Stimulated activated CD4-positive, alpha-beta T cell treated with anti-CD3 and anti-CD28 coated beads, TNF-alpha, amount 100 ng/mL, for 1 hour (primary cell): ENCODE data around the gene SMAD4.
"Not testable (repeated sequence)": the region's sequence is repeated elsewhere in the genome, so short reads cannot be mapped to it uniquely, and the experiment has no call there.

ENCODE experiments used
- DNase-seq, 3 donors: peaks; one replicate each; pipeline ENCODE4 v3.0.0-alpha.2; 2020; ENCODE audit warnings: low read depth in 3 of 3, low spot score in 1 of 3

SMAD4 gene

DNA sequence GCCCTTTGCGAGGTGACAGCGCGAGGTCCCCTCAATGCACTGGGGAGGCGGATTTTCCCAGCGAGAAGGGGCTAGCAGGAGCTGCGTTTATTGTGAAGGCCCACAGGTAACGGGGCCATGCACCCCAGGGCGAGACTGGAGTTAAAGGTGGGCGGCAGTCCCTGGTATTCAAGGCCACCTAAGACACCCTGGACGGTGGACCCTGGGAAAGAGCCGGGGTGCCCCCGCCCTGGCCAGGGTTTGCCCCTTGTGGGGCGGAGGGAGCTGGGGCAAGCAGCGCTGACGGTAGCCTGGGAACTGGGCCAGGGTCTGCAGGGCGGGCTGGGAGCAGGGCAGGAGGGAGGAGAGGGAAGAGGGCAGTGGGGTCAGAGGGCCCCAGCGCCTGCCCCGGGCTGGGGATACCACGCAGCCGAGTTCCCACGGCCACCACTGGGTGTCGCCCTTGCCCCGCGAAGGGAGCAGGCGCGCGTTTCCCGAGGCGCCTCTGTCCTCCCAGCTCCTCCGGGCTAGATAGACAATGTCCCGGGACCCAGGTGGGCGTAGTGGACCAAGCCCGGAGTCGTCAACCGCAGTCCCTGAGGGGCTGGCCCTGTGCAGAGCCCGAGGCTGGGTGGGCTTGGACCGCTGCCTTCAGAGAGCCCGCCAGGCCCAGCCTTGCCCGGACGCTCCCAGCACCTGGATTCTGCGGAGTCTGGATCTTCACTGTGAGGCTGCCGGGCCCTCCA lies 80.2 kb downstream of the SMAD4 start:
- DNase-seq, result peak; percentile 21 to 74 (median 36)

DNA sequence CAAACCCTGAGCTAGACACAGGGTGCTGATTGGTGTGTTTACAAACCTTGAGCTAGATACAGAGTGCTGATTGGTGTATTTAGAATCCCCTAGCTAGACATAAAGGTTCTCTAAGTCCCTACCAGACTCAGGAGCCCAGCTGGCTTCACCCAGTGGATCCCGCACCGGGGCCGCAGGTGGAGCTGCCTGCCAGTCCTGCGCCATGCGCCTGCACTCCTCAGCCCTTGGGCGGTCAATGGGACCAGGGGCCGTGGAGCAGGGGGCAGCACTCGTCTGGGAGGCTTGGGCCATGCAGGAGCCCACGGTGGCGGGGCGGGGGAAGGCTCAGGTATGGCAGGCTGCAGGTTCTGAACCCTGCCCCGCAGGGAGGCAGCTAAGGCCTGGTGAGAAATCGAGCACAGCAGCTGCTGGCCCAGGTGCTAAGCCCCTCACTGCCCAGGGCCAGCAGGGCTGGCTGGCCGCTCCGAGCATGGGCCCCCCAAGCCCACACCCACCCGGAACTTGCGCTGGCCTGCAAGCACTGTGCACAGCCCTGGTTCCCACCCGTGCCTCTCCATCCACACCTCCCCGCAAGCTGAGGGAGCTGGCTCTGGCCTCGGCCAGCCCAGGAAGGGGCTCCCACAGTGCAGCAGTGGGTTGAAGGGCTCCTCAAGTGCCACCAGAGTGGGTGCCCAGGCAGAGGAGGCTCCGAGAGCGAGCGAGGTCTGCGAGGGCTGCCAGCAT lies 81.8 kb downstream of the SMAD4 start:
- not testable (repeated sequence) for DNase-seq

DNA sequence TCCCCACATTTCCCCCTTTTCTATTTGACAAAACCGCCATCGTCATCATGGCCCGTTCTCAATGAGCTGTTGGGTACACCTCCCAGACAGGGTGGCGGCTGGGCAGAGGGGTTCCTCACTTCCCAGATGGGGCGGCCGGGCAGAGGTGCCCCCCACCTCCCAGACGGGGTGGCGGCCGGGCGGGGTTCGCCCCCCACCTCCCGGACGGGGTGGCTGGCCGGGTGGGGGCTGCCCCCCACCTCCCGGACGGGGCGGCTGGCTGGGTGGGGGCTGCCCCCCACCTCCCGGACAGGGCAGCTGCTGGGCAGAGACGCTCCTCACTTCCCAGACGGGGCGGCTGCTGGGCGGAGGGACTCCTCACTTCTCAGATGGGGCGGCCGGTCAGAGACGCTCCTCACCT lies 87.0 kb downstream of the SMAD4 start:
- not testable (repeated sequence) for DNase-seq

DNA sequence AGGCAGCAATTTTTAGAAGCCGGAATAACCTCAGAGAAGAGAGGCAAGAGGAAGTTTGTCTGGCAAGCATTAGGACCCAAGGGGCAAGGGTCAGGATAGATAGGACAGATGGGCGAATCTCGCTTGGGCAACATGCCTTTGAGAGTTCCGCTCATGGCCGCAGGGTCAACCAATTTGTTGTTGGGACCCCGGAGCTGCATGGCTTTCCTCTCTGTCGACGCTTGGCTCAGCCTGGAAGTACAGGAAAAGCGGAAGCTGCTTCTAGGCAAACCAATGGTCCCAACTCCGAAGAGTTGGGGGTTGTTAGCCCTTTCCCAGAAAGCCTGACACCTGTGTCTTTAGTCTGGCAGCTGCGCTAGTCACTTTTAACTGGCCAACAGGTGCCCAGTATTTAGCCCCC lies 89.5 kb downstream of the SMAD4 start:
- not testable (repeated sequence) for DNase-seq

DNA sequence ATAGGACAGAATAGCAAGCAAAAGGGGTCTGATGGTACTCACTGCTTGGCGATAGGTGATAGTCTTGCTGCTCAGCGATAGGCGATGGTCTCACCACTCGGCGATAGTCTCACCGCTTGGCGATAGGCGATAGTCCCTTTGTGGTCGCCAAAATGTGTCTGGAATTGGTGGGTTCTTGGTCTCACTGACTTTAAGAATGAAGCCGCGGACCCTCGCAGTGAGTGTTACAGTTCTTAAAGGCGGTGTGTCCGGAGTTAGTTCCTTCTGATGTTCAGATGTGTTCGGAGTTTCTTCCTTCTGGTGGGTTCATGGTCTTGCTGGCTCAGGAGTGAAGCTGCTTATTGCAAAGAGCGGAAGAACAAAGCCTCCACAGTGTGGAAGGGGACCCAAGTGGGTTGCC lies 90.0 kb downstream of the SMAD4 start:
- DNase-seq, result not testable (repeated sequence)

DNA sequence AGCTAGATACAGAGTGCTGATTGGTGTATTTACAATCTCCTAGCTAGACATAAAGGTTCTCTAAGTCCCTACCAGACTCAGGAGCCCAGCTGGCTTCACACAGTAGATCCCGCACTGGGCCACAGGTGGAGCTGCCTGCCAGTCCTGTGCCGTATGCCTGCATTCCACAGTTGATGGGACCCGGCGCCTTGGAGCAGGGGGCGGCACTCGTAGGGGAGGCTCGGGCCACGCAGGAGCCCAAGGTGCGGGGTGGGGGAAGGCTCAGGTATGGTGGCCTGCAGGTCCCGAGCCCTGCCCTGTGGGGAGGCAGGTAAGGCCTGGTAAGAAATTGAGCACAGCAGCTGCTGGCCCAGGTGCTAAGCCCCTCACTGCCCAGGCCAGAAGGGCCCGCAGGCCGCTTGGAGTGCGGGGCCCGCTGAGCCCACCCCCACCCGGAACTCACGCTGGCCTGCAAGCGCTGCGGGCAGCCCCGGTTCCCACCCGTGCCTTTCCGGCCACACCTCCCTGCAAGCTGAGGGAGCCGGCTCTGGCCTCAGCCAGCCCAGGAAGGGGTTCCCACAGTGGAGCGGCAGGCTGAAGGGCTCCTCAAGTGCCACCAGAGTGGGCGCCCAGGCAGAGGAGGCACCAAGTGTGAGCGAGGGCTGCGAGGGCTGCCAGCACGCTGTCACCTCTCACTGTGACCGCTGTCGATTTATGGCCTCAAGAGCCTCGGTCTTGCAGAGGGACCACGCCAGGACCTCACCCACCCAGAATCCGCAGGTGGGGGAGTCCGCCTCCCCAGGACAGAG lies 91.0 kb downstream of the SMAD4 start:
- no peak for DNase-seq

DNA sequence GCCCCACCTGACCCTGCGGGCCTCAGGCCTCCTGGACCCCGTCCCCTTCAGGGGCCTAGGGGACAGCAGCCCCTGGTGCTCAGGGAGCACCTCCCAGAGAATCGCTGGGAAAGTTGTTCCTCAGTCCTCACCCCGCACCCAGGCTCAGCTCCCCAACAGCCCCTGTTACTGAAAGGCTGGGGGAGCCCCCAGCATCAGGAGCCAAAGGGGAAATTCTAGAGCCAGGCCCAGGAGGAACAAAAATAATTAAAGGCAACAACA lies 91.5 kb downstream of the SMAD4 start:
- DNase-seq, result no peak

DNA sequence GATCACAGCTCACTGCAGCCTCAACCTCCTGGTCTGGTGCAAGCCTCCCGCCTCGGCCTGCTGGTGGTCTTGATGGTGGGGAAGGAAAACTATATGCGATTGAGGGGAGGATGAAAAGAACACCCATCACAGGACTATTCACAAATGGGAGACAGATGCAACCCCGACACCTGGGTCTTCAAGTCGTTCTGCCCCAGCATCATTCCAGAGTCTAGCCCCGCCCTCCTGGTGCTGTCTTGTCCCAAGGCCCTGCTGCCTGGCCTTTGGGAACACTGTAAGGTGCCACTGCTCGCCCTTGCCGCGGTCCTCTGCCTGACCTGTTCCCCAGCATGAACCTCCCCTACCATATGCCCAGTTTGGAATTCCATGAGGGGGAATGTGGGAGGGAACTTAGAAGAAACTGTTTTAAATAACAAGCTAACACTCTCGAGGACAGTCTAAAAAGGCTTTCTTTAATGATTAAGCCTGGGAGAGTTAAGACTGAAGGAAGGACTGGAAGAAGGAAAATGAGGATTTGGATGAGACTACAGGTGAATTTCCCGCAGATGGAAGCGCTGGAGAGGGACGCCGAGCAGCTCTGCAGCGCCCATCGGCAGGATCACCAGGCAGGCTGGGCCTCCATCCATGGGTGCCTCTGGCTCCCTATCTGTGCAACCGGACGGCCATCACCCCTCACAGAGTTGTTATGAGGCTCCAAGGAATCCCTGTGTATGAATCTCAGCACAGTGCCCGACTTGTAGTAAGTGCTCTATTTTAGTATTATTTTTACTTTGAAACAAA lies 92.4 kb downstream of the SMAD4 start:
- no peak for DNase-seq

DNA sequence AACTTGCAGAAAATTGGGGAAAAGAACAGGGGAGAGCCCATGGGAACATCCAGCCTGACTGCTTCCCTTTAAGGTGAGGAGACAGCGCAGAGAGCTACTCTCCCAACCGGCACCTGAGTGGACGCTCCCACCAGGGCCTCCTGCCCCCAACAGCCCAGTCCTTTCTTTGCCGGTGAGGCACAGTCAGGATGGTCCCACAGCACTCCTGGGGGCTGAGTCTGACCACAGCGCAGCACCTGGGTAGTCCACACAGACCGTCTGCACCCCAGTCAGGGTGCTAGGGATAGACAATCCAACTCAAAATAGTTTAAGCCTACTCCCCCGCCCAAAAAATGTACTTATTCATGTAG lies 93.0 kb downstream of the SMAD4 start:
- DNase-seq, result no peak

DNA sequence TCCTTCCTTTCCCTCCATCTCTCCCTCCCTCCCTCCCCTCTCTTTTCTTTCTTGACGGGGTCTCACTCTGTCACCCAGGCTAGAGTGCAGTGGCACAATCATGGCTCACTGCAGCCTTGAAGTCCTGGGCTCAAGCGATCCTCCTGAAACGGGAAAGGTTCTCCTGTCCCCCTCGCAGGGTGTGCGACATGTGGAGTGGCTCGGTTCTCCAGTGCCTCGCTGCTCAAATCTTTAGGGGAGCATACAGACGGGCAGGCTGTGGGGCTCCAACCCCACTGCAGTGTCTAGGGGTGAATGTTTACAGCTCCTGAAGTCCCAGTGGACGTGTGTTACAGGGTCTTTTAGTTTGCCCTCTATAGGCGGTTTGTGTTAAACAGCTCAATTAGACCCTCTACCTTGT lies 93.5 kb downstream of the SMAD4 start:
- DNase-seq, result no peak

DNA sequence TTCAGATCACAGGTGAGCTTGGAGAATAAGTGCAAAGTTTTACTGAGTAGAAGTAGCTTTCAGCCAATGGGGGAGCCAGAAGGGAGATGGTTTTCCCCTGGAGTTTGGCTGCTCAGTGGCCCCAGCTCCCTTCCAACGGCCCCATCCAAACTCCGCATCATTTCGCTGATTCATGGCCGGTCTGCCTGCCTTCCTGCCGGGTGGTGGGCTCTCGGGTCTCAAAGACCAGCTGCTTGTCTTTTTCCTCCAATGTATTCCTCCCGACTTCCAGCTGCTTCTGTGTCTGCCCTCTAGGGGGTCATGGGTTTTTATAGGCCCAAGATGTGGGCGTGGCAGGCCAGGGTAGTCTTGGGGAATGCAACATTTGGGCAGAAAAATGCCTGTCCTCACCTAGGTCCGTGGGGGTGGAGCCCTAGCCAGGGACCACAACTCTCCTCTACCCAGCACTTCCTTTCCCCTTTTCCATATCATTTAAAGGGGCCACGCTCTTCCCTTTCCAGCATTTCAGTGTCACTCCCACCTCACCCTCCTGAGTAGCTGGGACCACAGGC lies 94.0 kb downstream of the SMAD4 start:
- no peak for DNase-seq

DNA sequence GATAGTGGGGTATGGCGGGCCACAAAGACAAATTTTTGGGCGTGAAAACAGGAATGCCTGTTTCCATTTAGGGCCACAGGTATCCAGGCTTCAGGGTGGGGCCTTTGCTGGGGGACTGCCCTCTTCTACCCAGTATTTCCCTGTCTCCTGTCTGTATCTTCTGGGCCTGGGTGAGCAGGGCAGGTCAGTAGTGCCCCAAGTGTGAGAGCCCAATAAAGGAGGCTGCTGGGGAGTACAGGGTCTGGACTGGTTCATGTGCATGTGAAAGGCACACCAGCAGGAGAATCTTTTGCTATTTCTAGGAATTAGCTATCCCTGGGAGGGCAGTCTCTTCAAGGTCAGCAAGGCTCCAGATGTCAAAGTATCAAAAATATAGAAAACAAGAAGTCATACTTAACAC lies 96.0 kb downstream of the SMAD4 start:
- DNase-seq, result no peak

DNA sequence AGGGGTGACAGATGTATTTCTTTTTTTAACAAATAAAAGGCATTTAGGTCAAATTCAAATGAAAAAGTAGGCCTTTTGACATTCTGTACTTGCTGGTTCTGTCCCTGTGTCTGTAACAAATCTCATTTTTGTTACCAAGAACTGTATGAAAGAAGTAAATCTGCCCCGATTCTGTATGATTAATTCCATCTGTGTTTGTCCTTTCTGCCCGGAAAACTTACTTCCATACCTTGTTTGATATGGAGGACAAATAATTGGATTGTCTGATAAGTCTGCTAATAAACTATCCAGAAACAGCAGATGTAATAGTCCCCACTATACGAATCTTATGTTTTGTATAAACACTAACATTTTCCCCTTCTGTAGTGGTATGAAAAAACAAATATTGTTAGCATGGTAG lies 97.7 kb downstream of the SMAD4 start:
- DNase-seq, result no peak

DNA sequence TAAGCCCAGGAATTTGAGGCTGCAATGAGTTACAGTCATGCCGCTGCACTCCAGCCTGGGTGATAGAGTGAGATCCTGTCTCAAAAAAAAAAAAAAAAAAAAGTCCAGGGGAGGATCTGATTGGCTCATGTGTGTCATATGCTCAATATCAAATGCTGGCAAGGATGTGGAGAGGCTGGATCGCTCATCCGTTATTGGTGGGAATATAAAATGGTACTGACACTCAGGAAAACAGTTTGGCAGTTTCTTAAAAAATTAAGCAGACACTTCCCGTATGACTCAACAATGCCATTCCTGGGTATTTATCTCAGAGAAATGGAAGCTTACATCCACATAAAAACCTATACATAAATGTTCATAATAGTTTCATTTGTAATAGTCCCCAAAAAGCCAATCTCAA lies 98.5 kb downstream of the SMAD4 start:
- no peak for DNase-seq

DNA sequence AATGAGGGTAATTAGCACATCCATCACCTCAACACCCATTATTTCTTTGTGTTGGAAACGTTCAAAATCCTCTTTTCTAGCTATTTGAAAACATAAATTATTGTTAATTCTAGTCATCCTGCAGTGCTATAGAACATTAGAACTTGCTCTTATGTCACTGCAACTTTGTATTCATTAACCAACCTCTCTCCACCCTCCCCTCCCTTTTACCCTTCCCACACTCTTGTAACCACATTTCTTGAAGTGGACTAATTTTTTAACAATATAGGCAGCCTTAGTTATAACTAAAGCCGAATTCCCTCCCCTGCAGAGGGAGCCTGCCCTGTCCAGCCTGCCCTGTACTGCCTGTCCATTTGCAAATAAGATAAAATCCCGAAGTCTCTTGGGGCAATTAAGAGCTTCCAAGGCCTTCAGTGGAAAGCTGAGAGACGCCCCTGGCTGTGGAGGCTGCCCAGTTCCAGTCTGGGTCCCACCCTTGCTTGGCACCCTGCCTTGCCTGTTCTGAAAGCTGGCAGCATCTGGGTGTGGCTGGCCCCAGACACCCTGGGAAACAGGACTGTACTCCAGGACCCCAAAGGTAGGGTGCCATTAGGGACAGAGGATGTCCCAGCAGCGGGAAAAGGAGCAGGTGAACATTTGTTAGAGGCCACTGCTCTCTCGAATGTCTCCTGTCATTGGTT lies 102.4 kb downstream of the SMAD4 start:
- DNase-seq, result no peak

DNA sequence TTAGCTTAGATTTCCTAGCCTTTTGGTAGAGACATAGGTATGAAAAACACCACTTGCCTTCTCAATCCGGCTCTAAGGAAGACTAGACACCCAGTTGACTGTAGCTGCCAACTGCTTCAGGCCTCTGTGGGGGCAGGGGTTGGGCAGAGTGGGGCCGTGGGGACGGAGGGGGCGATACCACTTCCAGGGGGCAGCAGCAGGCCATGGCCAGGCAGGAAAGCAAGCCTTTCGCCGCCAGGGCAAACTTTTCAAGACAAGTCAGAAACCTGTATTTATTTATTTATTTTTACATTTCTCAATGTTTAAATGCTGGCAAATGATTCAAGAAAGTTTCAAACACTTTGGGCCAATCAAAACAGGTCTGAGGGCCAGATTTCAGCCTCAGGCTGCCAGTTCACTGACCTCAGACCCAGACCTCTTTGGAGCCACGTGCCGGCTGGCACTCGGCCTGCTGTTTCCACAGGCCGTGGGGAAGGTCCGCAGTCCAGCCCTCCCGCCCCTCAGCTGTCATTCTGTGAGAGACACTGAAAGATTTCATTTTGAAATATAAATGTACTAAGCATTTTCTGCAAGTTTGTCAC lies 103.7 kb downstream of the SMAD4 start:
- no peak for DNase-seq
